SU-DHL-6 (cell line): ENCODE measurements around the gene STARD3NL.

Experiments
- H2AFZ ChIP-seq: fragments of 200-600 bp; sonication (generic); 2 replicates; pipeline ENCODE4 v1.6.1; 2014; ENCODE audit warnings: low read depth, mild to moderate bottlenecking, moderate library complexity, mixed read lengths, antibody characterized with exemption, low read length; ENCODE audit not compliant: severe bottlenecking
- H3F3A ChIP-seq: fragments of 200-600 bp; shearing (Covaris generic); 2 replicates; pipeline ENCODE4 v1.6.0; 2016; ENCODE audit warnings: antibody characterized with exemption, mild to moderate bottlenecking; ENCODE audit not compliant: insufficient read depth
- H3K27ac ChIP-seq: fragments of 200-600 bp; sonication (generic); 2 replicates; pipeline ENCODE4 v1.5.1; 2016; ENCODE audit warnings: low read depth, mild to moderate bottlenecking, low read length, moderate library complexity, mixed read lengths
- H3K27me3 ChIP-seq: fragments of 200-600 bp; sonication (generic), shearing (Covaris generic); 2 replicates; pipeline ENCODE4 v1.6.0; 2014; ENCODE audit warnings: mild to moderate bottlenecking, low read length
- H3K36me3 ChIP-seq: fragments of 200-600 bp; sonication (generic); 2 replicates; pipeline ENCODE4 v1.6.1; 2014; ENCODE audit warnings: mild to moderate bottlenecking, low read length, mixed read lengths
- H3K4me2 ChIP-seq: fragments of 300-600, 200-600 bp; shearing (Covaris generic), sonication (generic); 2 replicates; pipeline ENCODE4 v1.6.0; 2014; ENCODE audit warnings: low read length, low read depth, mild to moderate bottlenecking; ENCODE audit not compliant: poor library complexity, severe bottlenecking
- H3K4me3 ChIP-seq: fragments of 200-600 bp; sonication (generic); 2 replicates; pipeline ENCODE4 v1.5.1; 2014; ENCODE audit warnings: antibody characterized with exemption, low read length, mild to moderate bottlenecking, mixed read lengths; ENCODE audit not compliant: insufficient read depth, poor library complexity, severe bottlenecking
- H3K79me2 ChIP-seq: fragments of 200-600 bp; sonication (generic); 2 replicates; pipeline ENCODE4 v1.6.1; 2014; ENCODE audit warnings: mild to moderate bottlenecking, low read length, moderate library complexity; ENCODE audit not compliant: insufficient read depth
- H3K9ac ChIP-seq: fragments of 200-600 bp; sonication (generic); 2 replicates; pipeline ENCODE4 v1.7.0; 2014; ENCODE audit warnings: mild to moderate bottlenecking, low read length
- H3K9me2 ChIP-seq: fragments of 200-600 bp; sonication (generic); replicated peaks from 2 replicates; pipeline ENCODE4 v1.6.1; 2014; ENCODE audit warnings: low read length; ENCODE audit not compliant: insufficient read depth
- H3K9me3 ChIP-seq: fragments of 200-600 bp; sonication (generic); 2 replicates; pipeline ENCODE4 v1.6.1; 2014; ENCODE audit warnings: low read length, mixed read lengths; ENCODE audit not compliant: insufficient read depth
- H4K20me1 ChIP-seq: fragments of 200-600 bp; sonication (generic); 2 replicates; pipeline ENCODE4 v1.6.1; 2014; ENCODE audit warnings: low read depth, mild to moderate bottlenecking, antibody characterized with exemption, low read length, moderate library complexity, mixed read lengths
- CTCF ChIP-seq: fragments of 200-600 bp; sonication (generic); IDR thresholded peaks from one replicate; pipeline ENCODE4 v1.5.1; 2017; ENCODE audit warnings: antibody characterized with exemption, mild to moderate bottlenecking, low read length, moderate library complexity; ENCODE audit not compliant: insufficient read depth, poor library complexity, severe bottlenecking
- EZH2phosphoT487 ChIP-seq: fragments of 200-600 bp; sonication (generic), shearing (Covaris generic); conservative IDR thresholded peaks from 2 replicates; pipeline ENCODE4 v1.6.1; 2018; ENCODE audit warnings: mild to moderate bottlenecking, antibody characterized with exemption, low read length, moderate library complexity, mixed read lengths

Gene STARD3NL

GRCh38 chr7:38138171-38138570 lies 39.9 kb upstream of the STARD3NL start:
- H3K4me2 ChIP-seq: no peak overlapping the region
- no peak overlapping the region for H3K27ac ChIP-seq
- no peak overlapping the region for H3K4me3 ChIP-seq
- no peak overlapping the region for H2AFZ ChIP-seq
- no peaks in the 10 kb centered on the region for H3K27me3 ChIP-seq
- H3K9ac ChIP-seq: no peak overlapping the region
- no peaks in the 10 kb centered on the region for H3K36me3 ChIP-seq
- H3F3A ChIP-seq: no peaks in the 10 kb centered on the region
- no peaks in the 10 kb centered on the region for H3K9me2 ChIP-seq
- TF ChIP-seq EZH2phosphoT487 (no peak), CTCF (no peak)
- no peaks in the 10 kb centered on the region for H3K79me2 ChIP-seq
- no peaks in the 10 kb centered on the region for H3K9me3 ChIP-seq
- no peaks in the 10 kb centered on the region; the same call in 1 of the 2 replicates for H4K20me1 ChIP-seq

DNA sequence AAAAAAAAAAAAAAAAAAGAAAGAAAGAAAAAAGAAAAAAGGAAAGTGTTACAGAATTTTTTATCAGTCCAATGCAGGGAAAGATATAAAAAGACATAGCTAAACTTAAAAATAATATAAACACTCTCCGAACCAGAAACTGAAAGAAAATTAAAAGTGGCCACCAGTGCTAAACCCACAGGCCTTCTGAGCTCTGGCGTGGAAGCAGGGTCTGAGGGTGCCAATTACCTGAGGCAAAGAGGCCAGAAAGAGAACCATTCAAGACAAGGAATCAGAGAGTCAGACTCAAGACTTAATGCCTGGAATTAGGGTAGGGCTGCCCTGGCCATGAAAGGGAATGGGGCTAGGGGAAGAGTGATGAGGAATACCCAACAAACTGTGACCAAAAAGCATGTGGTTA lies 36.9 kb upstream of the STARD3NL start:
- H2AFZ ChIP-seq: no peak overlapping the region
- TF ChIP-seq CTCF: no peak
- no peak for TF ChIP-seq EZH2phosphoT487
- no peak overlapping the region for H3K4me2 ChIP-seq
- H3K9ac ChIP-seq: no peak overlapping the region
- H3K79me2 ChIP-seq: no peaks in the 10 kb centered on the region
- H3K4me3 ChIP-seq: no peak overlapping the region
- no peaks in the 10 kb centered on the region; the same call in 1 of the 2 replicates for H4K20me1 ChIP-seq
- no peaks in the 10 kb centered on the region for H3K36me3 ChIP-seq
- no peak overlapping the region for H3K27ac ChIP-seq
- H3K9me2 ChIP-seq: no peaks in the 10 kb centered on the region
- H3K9me3 ChIP-seq: no peaks in the 10 kb centered on the region
- no peaks in the 10 kb centered on the region for H3K27me3 ChIP-seq
- H3F3A ChIP-seq: no peaks in the 10 kb centered on the region

DNA sequence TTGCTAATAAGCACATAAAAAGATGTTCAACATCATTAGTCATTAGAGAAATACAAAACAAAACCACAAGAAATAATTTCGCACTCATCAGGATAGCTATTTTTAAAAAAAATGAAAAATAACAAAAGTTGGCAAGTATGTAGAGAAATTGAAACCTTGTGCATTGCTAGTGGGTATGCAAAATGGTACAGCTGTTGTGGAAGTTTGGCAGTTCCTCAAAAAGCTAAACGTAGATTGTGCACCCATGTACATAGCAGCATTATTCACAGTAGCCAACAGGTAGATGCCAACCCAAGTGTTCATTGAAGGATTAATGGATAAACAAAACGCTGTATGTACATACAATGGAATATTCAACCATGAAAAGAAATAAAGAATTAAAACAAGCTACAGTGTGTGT lies 35.3 kb upstream of the STARD3NL start:
- no peak overlapping the region for H3K27ac ChIP-seq
- no peaks in the 10 kb centered on the region for H3K9me3 ChIP-seq
- no peak overlapping the region for H3K9ac ChIP-seq
- no peaks in the 10 kb centered on the region; the same call in 1 of the 2 replicates for H4K20me1 ChIP-seq
- H3F3A ChIP-seq: no peaks in the 10 kb centered on the region
- no peak overlapping the region for H3K4me3 ChIP-seq
- no peak overlapping the region for H2AFZ ChIP-seq
- TF ChIP-seq CTCF (no peak), EZH2phosphoT487 (no peak)
- no peaks in the 10 kb centered on the region for H3K36me3 ChIP-seq
- no peaks in the 10 kb centered on the region for H3K9me2 ChIP-seq
- H3K79me2 ChIP-seq: no peaks in the 10 kb centered on the region
- no peaks in the 10 kb centered on the region for H3K27me3 ChIP-seq
- H3K4me2 ChIP-seq: no peak overlapping the region

- no peak for TF ChIP-seq EZH2phosphoT487
- Histone ChIP-seq H3K79me2 (no peaks in the 10 kb centered on the region), H3K9me3 (no peaks in the 10 kb centered on the region), H2AFZ (no peak overlapping the region), H3K27ac (no peak overlapping the region), H3F3A (no peaks in the 10 kb centered on the region), H4K20me1 (no peaks in the 10 kb centered on the region), H3K4me3 (no peak overlapping the region), H3K9me2 (no peaks in the 10 kb centered on the region), H3K27me3 (no peaks in the 10 kb centered on the region), H3K9ac (no peak overlapping the region), H3K36me3 (no peaks in the 10 kb centered on the region), H3K4me2 (no peak overlapping the region)
Observed at GRCh38 chr7:38147005-38147404, 31.0 kb upstream of the STARD3NL start.
